ENCODE results near the gene RAB24.
"Not testable (repeated sequence)": the region's sequence is repeated elsewhere in the genome, so short reads cannot be mapped to it uniquely, and the experiment has no call there.

RAB24 gene

GRCh38 chr5:177310757-177311391 lies 7.4 kb upstream of the RAB24 start:
- DNase-seq: no peak

- no peak for DNase-seq
These were observed 6.8 kb upstream of the RAB24 start for GRCh38 chr5:177310332-177310731.

- DNase-seq: peak; percentile 38
These were observed 6.1 kb upstream of the RAB24 start for GRCh38 chr5:177309351-177310191.

GRCh38 chr5:177308740-177309139 lies 5.2 kb upstream of the RAB24 start:
- no peak for DNase-seq

- DNase-seq: no peak
These were observed 4.2 kb upstream of the RAB24 start for GRCh38 chr5:177307544-177308363.

GRCh38 chr5:177306674-177307543 lies 3.4 kb upstream of the RAB24 start:
- no peak for DNase-seq

- not testable (repeated sequence) for DNase-seq
These were observed 2.7 kb upstream of the RAB24 start for GRCh38 chr5:177306103-177306640.

- DNase-seq: no peak
These were observed 1.0 kb upstream of the RAB24 start for GRCh38 chr5:177304392-177305119.

GRCh38 chr5:177303925-177304391 lies 439 bp upstream of the RAB24 start:
- no peak for DNase-seq

GRCh38 chr5:177302354-177303110 lies 987 bp downstream of the RAB24 start:
- no peak for DNase-seq

- no peak for DNase-seq
These were observed 1.9 kb downstream of the RAB24 start for GRCh38 chr5:177301503-177302165.

GRCh38 chr5:177300951-177301350 lies 2.6 kb downstream of the RAB24 start:
- no peak for DNase-seq

- no peak for DNase-seq
These were observed 3.2 kb downstream of the RAB24 start for GRCh38 chr5:177300236-177300880.

GRCh38 chr5:177299697-177300096 lies 3.8 kb downstream of the RAB24 start:
- no peak for DNase-seq

- DNase-seq: no peak
These were observed 5.6 kb downstream of the RAB24 start for GRCh38 chr5:177297922-177298321.

- no peak for DNase-seq
These were observed 6.9 kb downstream of the RAB24 start for GRCh38 chr5:177296581-177296980.

GRCh38 chr5:177295924-177296323 lies 7.6 kb downstream of the RAB24 start:
- no peak for DNase-seq

GRCh38 chr5:177294632-177295031 lies 8.9 kb downstream of the RAB24 start:
- no peak for DNase-seq

- no peak for DNase-seq
These were observed 9.5 kb downstream of the RAB24 start for GRCh38 chr5:177293819-177294581.
